WTC11 (cell line): ENCODE measurements around the gene GPRC6A. TPM values are rescaled to one million over a fixed set of nuclear protein-coding genes. Genes with fewer than 3 reads are reported as not detected.

Experiments
- ATAC-seq: fragments of 200-7000 bp; cut with Tn5 transposase; 2 replicates; pipeline ENCODE4 v1.10.0; 2021; ENCODE audit warnings: mild to moderate bottlenecking, moderate library complexity
- CTCF ChIA-PET: fragments of 300-600 bp; sonication (Branson Sonifier 250); formaldehyde crosslinking; loops from one replicate; lab custom pipeline; 2021; ENCODE audit warnings: antibody characterized with exemption; lab: Charles Lee
- POLR2A ChIA-PET: fragments of 350-600 bp; sonication (Branson Sonifier 250); formaldehyde crosslinking; loops from one replicate; lab custom pipeline; 2021; ENCODE audit warnings: antibody characterized with exemption; lab: Charles Lee
- DNase-seq: peaks from one replicate; pipeline ENCODE4 v3.0.0; 2021; ENCODE audit warnings: low spot score
- H3K27ac Mint-ChIP-seq: 2 replicates; pipeline ENCODE4 v1.8.0; 2021; ENCODE audit warnings: mixed read lengths
- H3K27me3 Mint-ChIP-seq: 2 replicates; pipeline ENCODE4 v1.8.0; 2021; ENCODE audit warnings: low read depth, mild to moderate bottlenecking, moderate library complexity, mixed read lengths
- H3K36me3 Mint-ChIP-seq: 2 replicates; pipeline ENCODE4 v1.8.0; 2021; ENCODE audit warnings: mixed read lengths
- H3K4me1 Mint-ChIP-seq: 2 replicates; pipeline ENCODE4 v1.8.0; 2022; ENCODE audit warnings: mixed read lengths
- H3K4me3 Mint-ChIP-seq: 2 replicates; pipeline ENCODE4 v1.8.0; 2021; ENCODE audit warnings: mild to moderate bottlenecking, moderate library complexity, mixed read lengths
- H3K9me3 Mint-ChIP-seq: 2 replicates; pipeline ENCODE4 v1.8.0; 2021; ENCODE audit warnings: mixed read lengths
- ATF2 ChIP-seq: sonication (generic); formaldehyde crosslinking; IDR thresholded peaks from 2 replicates; pipeline ENCODE4 v1.8.1; 2022; ENCODE audit warnings: low read depth, missing genetic modification reagents, borderline replicate concordance
- ERG ChIP-seq: fragments of 250-450 bp; sonication (Bioruptor Pico); IDR thresholded peaks from 2 replicates; pipeline ENCODE4 v1.8.0; 2021; ENCODE audit warnings: mild to moderate bottlenecking
- FOXJ3 ChIP-seq: sonication (generic); formaldehyde crosslinking; IDR thresholded peaks from 2 replicates; pipeline ENCODE4 v1.9.0; 2021; ENCODE audit warnings: missing genetic modification reagents, mild to moderate bottlenecking, borderline replicate concordance
- GRHL2 ChIP-seq: fragments of 250-450 bp; sonication (Bioruptor Pico); IDR thresholded peaks from 2 replicates; pipeline ENCODE4 v1.8.0; 2022; ENCODE audit warnings: mild to moderate bottlenecking, moderate library complexity; ENCODE audit not compliant: insufficient replicate concordance, severe bottlenecking
- IRF2 ChIP-seq: sonication (generic); formaldehyde crosslinking; IDR thresholded peaks from 2 replicates; pipeline ENCODE4 v1.8.0; 2022; ENCODE audit warnings: low read depth, missing genetic modification reagents, borderline replicate concordance
- JAZF1 ChIP-seq: fragments of 250-450 bp; sonication (Bioruptor Pico); IDR thresholded peaks from 2 replicates; pipeline ENCODE4 v1.9.0; 2021; ENCODE audit warnings: moderate library complexity, mild to moderate bottlenecking, inconsistent platforms
- JUN ChIP-seq: sonication (generic); formaldehyde crosslinking; IDR thresholded peaks from 2 replicates; pipeline ENCODE4 v1.8.0; 2023; ENCODE audit warnings: mild to moderate bottlenecking, missing genetic modification reagents
- MYBL2 ChIP-seq: sonication (generic); formaldehyde crosslinking; IDR thresholded peaks from 2 replicates; pipeline ENCODE4 v1.8.1; 2023; ENCODE audit warnings: mild to moderate bottlenecking, moderate library complexity, missing genetic modification reagents
- NR2C2 ChIP-seq: sonication (generic); formaldehyde crosslinking; IDR thresholded peaks from 2 replicates; pipeline ENCODE4 v1.8.0; 2022; ENCODE audit warnings: mild to moderate bottlenecking, missing genetic modification reagents
- ZNF232 ChIP-seq: sonication (generic); formaldehyde crosslinking; IDR thresholded peaks from 2 replicates; pipeline ENCODE4 v1.8.0; 2022; ENCODE audit warnings: mild to moderate bottlenecking, missing genetic modification reagents
- total RNA-seq: library from RNA; stranded (reverse); gene quantifications from 3 replicates; pipeline ENCODE4 v1.2.3, GENCODE V29; 2021
- TF ChIP-seq, protein P1 (sequence below): sonication (generic); formaldehyde crosslinking; IDR thresholded peaks from 2 replicates; pipeline ENCODE4 v1.8.1; 2022; ENCODE audit warnings: missing genetic modification reagents, borderline replicate concordance
- TF ChIP-seq, protein P2 (sequence below): fragments of 250-450 bp; sonication (Bioruptor Pico); conservative IDR thresholded peaks from 2 replicates; pipeline ENCODE4 v1.9.0; 2021; ENCODE audit warnings: mild to moderate bottlenecking
- TF ChIP-seq, protein P3 (sequence below): sonication (generic); formaldehyde crosslinking; IDR thresholded peaks from 2 replicates; pipeline ENCODE4 v1.8.0; 2022; ENCODE audit warnings: mild to moderate bottlenecking, missing genetic modification reagents

GPRC6A gene
- total RNA-seq, 1 experiment from 2014 or later, result 0.17 TPM

DNA sequence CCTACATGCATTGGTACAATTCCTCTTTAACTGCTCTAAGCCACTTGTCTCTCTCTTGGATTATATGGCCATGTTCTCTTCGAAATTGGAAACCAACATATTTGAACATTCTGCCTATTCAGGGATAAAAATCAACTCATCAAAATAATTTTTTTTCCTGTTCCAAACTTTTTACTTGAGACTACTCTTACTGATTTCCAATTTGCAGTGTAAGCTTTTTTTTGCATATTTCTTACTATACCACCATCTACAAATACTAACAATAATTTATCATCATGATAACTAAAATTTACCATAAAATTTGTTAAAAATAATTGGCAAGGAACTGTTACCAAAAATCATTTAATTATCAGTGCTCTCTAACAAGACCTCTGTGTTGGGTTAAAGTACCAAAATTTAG lies 56.4 kb downstream of the GPRC6A start:
- no peak for DNase-seq
- TF ChIP-seq ATF2 (no peak), MYBL2 (CRISPR knock-in tag) (no peak), JAZF1 (CRISPR knock-in tag) (no peak)
- TF ChIP-seq, protein P1, sequence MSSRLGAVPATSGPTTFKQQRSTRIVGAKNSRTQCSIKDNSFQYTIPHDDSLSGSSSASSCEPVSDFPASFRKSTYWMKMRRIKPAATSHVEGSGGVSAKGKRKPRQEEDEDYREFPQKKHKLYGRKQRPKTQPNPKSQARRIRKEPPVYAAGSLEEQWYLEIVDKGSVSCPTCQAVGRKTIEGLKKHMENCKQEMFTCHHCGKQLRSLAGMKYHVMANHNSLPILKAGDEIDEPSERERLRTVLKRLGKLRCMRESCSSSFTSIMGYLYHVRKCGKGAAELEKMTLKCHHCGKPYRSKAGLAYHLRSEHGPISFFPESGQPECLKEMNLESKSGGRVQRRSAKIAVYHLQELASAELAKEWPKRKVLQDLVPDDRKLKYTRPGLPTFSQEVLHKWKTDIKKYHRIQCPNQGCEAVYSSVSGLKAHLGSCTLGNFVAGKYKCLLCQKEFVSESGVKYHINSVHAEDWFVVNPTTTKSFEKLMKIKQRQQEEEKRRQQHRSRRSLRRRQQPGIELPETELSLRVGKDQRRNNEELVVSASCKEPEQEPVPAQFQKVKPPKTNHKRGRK (CRISPR knock-in tag), result no peak
- TF ChIP-seq, all 79 proteins: peak for 0
- ChIA-PET CTCF (no interaction called here), POLR2A (no interaction called here)
- H3K27me3 Mint-ChIP-seq, result no peaks in the 10 kb centered on the region; the same call in none of the 2 replicates
- H3K27ac Mint-ChIP-seq, result no peak overlapping the region
- no peaks in the 10 kb centered on the region for H3K36me3 Mint-ChIP-seq
- H3K4me1 Mint-ChIP-seq, result no peaks in the 10 kb centered on the region
- no peak for ATAC-seq
- H3K4me3 Mint-ChIP-seq, result no peak overlapping the region
- peaks cover 4% of the 10 kb centered on the region; the same call in 1 of the 2 replicates for H3K9me3 Mint-ChIP-seq

DNA sequence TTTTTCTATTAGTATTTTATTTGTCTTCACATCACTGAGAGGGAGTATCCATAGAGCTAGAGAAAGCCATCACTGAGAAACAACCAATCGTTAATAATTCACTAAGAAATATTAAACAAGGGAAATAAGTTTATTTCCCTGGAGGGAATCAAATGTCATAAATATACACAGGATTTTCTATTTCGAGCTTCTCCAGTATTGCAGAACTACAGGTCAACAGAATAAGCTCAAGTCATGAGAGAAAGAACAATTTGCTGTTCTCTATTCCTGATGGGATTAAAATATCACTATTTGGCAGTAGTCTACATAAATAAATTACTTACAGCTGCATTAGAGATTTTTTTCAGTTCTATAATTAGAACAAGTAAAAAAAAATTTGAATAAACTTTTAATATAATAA lies 61.2 kb downstream of the GPRC6A start:
- Mint-ChIP-seq H3K27ac (no peak overlapping the region), H3K9me3 (no peaks in the 10 kb centered on the region), H3K36me3 (no peaks in the 10 kb centered on the region), H3K4me1 (peaks cover 7% of the 10 kb centered on the region; the same call in 1 of the 2 replicates), H3K27me3 (peaks cover 45% of the 10 kb centered on the region), H3K4me3 (no peak overlapping the region)
- DNase-seq, result no peak
- no peak for TF ChIP-seq GRHL2 (CRISPR knock-in tag)
- TF ChIP-seq NR2C2 (CRISPR knock-in tag), result no peak
- ATAC-seq, result no peak
- CTCF ChIA-PET, result no interaction called here
- POLR2A ChIA-PET, result no interaction called here

DNA sequence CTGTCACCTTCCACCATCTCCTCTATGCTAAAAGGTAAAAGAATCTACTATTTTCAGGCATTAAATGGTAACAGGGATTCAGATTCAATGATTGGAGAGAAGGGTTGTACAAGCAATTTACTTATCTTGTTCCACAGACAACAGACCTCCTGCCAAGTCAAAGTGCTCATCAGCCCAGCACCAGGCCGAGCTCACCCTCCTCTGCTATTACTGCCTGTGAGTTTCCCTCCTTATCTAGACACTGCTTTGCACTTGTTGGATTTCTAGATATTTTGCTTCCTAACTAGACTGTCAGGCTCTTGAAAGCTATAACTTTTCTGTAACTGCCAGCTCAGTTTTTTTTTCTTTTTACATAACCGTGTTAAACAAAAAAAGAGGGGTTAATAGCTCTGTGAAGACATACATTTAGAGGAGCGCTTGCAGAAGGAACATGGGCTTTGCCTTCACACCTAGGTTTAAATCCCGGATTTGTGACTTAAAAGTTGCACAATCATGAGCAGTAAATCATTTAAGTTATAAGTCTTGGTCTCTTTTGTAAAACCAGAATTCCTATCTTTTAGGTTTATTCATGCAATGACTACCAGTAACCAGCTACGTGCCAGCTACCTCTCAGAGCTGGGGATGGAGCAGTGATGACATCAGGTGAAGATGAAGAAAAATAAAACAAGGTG lies 62.2 kb downstream of the GPRC6A start:
- ATAC-seq (no peak), DNase-seq (no peak)
- Mint-ChIP-seq H3K27ac (no peak overlapping the region), H3K4me3 (peak overlapping the region; percentile 74), H3K36me3 (no peaks in the 10 kb centered on the region), H3K27me3 (peaks cover 45% of the 10 kb centered on the region), H3K4me1 (peaks cover 14% of the 10 kb centered on the region), H3K9me3 (no peaks in the 10 kb centered on the region)
- TF ChIP-seq IRF2 (CRISPR knock-in tag) (no peak), ATF2 (no peak)
- CTCF ChIA-PET, result interaction anchor here (0.7 to 1.0 kb wide), 2 partner anchors 11 to 13 kb away, joined by 3 to 4 read pairs; no protein-coding TSS in a partner anchor
- POLR2A ChIA-PET, result no interaction called here

- Mint-ChIP-seq H3K36me3 (no peaks in the 10 kb centered on the region), H3K27ac (no peak within 1 kb of the TSS), H3K4me1 (peaks cover 14% of the 10 kb centered on the region), H3K9me3 (no peaks in the 10 kb centered on the region), H3K4me3 (peak within 1 kb of the TSS; percentile 74), H3K27me3 (peaks cover 45% of the 10 kb centered on the region)
- ChIA-PET CTCF (interaction anchor here (1.5 to 2.0 kb wide), 3 partner anchors 13 to 162 kb away, joined by 3 to 12 read pairs (median 5); partner anchors contain the start of gene RFX6), POLR2A (no interaction called here)
- DNase-seq, result peak; percentile 67
- ATAC-seq, result peak; percentile 70
- TF ChIP-seq, protein P2, sequence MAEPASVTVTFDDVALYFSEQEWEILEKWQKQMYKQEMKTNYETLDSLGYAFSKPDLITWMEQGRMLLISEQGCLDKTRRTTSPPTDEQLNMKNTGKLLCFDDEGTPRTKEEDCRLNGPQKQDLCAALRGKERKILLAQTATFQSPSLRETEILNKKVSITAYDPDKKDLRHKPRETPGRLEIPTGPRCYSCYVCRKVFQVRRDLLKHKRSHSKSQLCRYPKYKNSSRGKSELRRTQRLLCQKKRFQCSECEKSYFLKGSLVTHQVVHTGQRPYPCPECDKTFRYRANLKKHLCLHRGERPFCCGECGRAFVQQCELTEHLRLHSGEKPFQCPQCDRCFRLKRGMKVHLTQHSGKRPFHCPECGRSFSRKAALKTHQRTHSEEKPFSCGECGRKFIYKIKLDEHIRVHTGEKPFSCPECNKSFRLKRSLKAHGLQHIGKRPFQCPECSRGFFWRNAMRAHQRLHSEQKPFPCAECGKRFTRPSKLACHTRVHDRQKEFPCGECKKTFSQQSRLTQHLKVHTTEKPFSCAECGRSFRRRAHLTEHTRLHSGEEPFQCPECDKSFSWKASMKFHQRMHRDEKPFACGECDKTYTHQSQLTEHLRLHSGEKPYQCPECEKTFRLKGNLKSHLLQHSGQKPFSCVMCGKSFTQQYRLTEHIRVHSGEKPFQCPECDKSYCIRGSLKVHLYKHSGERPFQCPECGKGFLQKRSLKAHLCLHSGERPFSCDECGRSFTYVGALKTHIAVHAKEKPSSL (CRISPR knock-in tag), result no peak
- TF ChIP-seq ZNF232 (CRISPR knock-in tag) (no peak), ERG (no peak), JUN (peak; percentile 71; the same call in 1 of the 2 replicates), JAZF1 (CRISPR knock-in tag) (no peak), FOXJ3 (CRISPR knock-in tag) (no peak)
- TF ChIP-seq, protein P3, sequence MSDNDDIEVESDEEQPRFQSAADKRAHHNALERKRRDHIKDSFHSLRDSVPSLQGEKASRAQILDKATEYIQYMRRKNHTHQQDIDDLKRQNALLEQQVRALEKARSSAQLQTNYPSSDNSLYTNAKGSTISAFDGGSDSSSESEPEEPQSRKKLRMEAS (CRISPR knock-in tag), result peak; percentile 70; the same call in 1 of the 2 replicates
These were observed 63.7 kb downstream of the GPRC6A start, which contains the start of gene FAM162B for GRCh38 chr6:116764961-116765841. Gene FAM162B, minus strand, starts transcription at chr6:116765719. Its CDS starts 143 bp downstream, at chr6:116765576.
